OCI-LY7 (cell line): ENCODE data around the gene VDR.
A peak's percentile ranks its signal among the peaks of the same experiment; 100 is the strongest.

Experiments used
- CTCF ChIP-seq: fragments of 200-600 bp; sonication (generic); conservative IDR thresholded peaks from 2 replicates; pipeline ENCODE4 v1.5.1; 2014; ENCODE audit warnings: mild to moderate bottlenecking, antibody characterized with exemption, low read length, moderate library complexity, mixed read lengths
- EZH2phosphoT487 ChIP-seq: fragments of 200-600 bp; sonication (generic); IDR thresholded peaks from 2 replicates; pipeline ENCODE4 v1.6.1; 2018; ENCODE audit warnings: low read depth, borderline replicate concordance, mild to moderate bottlenecking, mixed run types, antibody characterized with exemption, low read length, moderate library complexity, mixed read lengths

GRCh38 chr12:47802312-47802711, 102.5 kb downstream of the VDR start:
- peak; percentile 66 for TF ChIP-seq CTCF
- no peak for TF ChIP-seq EZH2phosphoT487
